ENCODE results near the gene LY6G6D.

GRCh38 chr6:31707701-31708100 is 7.4 kb upstream of the LY6G6D start:
- no peak for TF ChIP-seq CTCF (conservative IDR thresholded peaks at IDR 0.05; ENCODE audit: low read depth, low read length)
- no peak for TF ChIP-seq EZH2phosphoT487 (IDR thresholded peaks at IDR 0.05; ENCODE audit: borderline replicate concordance, low read length)
- TF ChIP-seq EZH2 (IDR thresholded peaks at IDR 0.05; ENCODE audit: low read length, unreplicated experiment), result no peak

Data from PC-3 (cell line).